Uterus (tissue), 4 donors: ENCODE data around the gene ATG2A. TPM values are rescaled to one million over a fixed set of nuclear protein-coding genes. Genes with fewer than 3 reads are reported as not detected.

ENCODE experiments used
- DNase-seq, 2 donors: peaks; one replicate each; pipeline ENCODE4 v3.0.0-alpha.2; 2019 to 2020
- H3K27ac ChIP-seq, 2 donors: fragments of 200-600 bp; sonication (generic); 1 replicate in 1 of 2; 2 replicates in 1 of 2; pipeline ENCODE4 v1.5.1; 2016 to 2018
- H3K27me3 ChIP-seq, 2 donors: fragments of 200-600 bp; sonication (generic); one replicate each; pipeline ENCODE4 v1.5.1; 2018 to 2019; ENCODE audit warnings: control low read depth in 1 of 2
- H3K36me3 ChIP-seq, 2 donors: fragments of 200-600 bp; sonication (generic); one replicate each; pipeline ENCODE4 v1.5.1; 2019; ENCODE audit warnings: control low read depth in 1 of 2
- H3K4me1 ChIP-seq, 2 donors: fragments of 200-600 bp; sonication (generic); one replicate each; pipeline ENCODE4 v1.5.1; 2018 to 2019; ENCODE audit warnings: control low read depth in 1 of 2
- H3K4me3 ChIP-seq, 2 donors: fragments of 200-600 bp; sonication (generic); 1 replicate in 1 of 2; 2 replicates in 1 of 2; pipeline ENCODE4 v1.5.1; 2018 to 2019; ENCODE audit warnings: mild to moderate bottlenecking in 1 of 2
- H3K9me3 ChIP-seq, 2 donors: fragments of 200-600 bp; sonication (generic); one replicate each; pipeline ENCODE4 v1.5.1; 2019; ENCODE audit warnings: control low read depth in 1 of 2
- POLR2A ChIP-seq, 2 donors: fragments of 450-650 bp; IDR thresholded peaks; one replicate each; pipeline ENCODE4 v1.6.1; 2016; ENCODE audit warnings: antibody characterized with exemption in 2 of 2, mild to moderate bottlenecking in 1 of 2, moderate library complexity in 1 of 2
- intact Hi-C: fragments of 100-400 bp; cut with DNase I; formaldehyde crosslinking; loops from one replicate; pipeline ENCODE4 v1.15.1; 2023; ENCODE audit warnings: low total_unique reads
- total RNA-seq, 4 donors: library from RNA; depleted of rRNA in 3 of 4; stranded (reverse); fragments of >200 nt in 3 of 4; gene quantifications; one replicate each; pipeline versions ENCODE4 v1.1.0 to v1.2.4, GENCODE V29; 2014 to 2023
- TF ChIP-seq, protein P1 (sequence below), 4 experiments: fragments of 200-600 bp in 2 of 4; fragments of 450-650 bp in 2 of 4; sonication (generic) in 2 of 4; IDR thresholded peaks; one replicate each; pipeline ENCODE4 v1.5.1; 2016 to 2019; ENCODE audit warnings: antibody characterized with exemption in 4 of 4, mild to moderate bottlenecking in 2 of 4, moderate library complexity in 1 of 4
- donor health status: DM: yes; HTN: yes; CAD: no.

Gene ATG2A
- total RNA-seq, 4 donors from 2014 or later: 6.8 to 39.6 (median 18.4) TPM

- TF ChIP-seq, protein P1, sequence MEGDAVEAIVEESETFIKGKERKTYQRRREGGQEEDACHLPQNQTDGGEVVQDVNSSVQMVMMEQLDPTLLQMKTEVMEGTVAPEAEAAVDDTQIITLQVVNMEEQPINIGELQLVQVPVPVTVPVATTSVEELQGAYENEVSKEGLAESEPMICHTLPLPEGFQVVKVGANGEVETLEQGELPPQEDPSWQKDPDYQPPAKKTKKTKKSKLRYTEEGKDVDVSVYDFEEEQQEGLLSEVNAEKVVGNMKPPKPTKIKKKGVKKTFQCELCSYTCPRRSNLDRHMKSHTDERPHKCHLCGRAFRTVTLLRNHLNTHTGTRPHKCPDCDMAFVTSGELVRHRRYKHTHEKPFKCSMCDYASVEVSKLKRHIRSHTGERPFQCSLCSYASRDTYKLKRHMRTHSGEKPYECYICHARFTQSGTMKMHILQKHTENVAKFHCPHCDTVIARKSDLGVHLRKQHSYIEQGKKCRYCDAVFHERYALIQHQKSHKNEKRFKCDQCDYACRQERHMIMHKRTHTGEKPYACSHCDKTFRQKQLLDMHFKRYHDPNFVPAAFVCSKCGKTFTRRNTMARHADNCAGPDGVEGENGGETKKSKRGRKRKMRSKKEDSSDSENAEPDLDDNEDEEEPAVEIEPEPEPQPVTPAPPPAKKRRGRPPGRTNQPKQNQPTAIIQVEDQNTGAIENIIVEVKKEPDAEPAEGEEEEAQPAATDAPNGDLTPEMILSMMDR (IDR thresholded peaks at IDR 0.05): no peak
- no peak for TF ChIP-seq POLR2A (IDR thresholded peaks at IDR 0.05)
- H3K27ac ChIP-seq: no peak overlapping the region
- no peaks in the 10 kb centered on the region for H3K9me3 ChIP-seq
- H3K36me3 ChIP-seq: no peaks in the 10 kb centered on the region
- no peak overlapping the region for H3K4me3 ChIP-seq
- H3K27me3 ChIP-seq: no peaks in the 10 kb centered on the region
- DNase-seq: no peak
- no peaks in the 10 kb centered on the region for H3K4me1 ChIP-seq
- intact Hi-C loops: no loop called here
These were observed 3.8 kb downstream of the ATG2A start for GRCh38 chr11:64913171-64913727.

DNA sequence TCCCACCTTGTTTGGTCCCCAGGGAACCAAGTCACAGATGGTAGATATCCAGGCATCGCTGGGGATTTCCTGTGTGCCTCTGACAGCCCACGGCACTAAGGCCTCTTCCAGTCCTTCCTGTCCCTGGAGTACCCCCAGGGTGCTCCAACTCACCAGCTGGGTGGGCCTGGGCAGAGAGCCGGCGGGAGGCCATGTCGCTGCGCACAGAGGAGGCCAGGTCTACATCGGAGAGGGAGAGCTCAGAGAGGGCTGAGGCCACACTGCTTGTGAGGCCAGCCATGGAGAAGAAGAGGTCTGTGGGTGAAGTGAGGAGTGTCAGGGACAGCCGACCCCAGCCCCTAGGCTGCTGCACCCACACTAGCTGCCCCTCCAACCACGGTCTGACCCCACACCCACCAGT is 5.3 kb downstream of the ATG2A start:
- intact Hi-C loops: no loop called here
- H3K36me3 ChIP-seq: no peaks in the 10 kb centered on the region
- TF ChIP-seq POLR2A (IDR thresholded peaks at IDR 0.05): no peak
- TF ChIP-seq, protein P1 (IDR thresholded peaks at IDR 0.05): no peak

DNA sequence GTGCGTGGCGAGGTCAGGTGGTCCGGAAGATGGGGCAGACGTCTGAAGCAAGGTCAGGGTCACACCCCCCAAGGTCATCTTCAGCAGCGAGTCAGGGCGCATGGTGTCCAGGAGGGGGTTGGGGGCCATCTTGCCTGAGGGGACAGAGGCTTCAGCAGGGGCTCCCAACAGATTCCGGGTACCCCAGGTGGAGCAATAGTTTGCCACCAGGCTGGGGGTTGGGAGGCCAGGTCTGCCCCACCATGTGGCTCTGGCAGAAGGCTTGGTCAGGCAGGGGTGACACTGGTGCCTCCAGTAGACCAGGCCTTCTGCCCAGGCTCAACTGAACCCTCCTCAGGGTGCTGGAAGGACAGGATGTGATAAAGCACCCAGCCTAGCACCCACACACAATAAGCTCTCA is 5.9 kb downstream of the ATG2A start:
- H3K4me1 ChIP-seq: no peaks in the 10 kb centered on the region
- H3K27ac ChIP-seq: no peak overlapping the region
- H3K4me3 ChIP-seq: no peak overlapping the region
- no peaks in the 10 kb centered on the region for H3K36me3 ChIP-seq
- no peak for DNase-seq
- no peak for TF ChIP-seq POLR2A (IDR thresholded peaks at IDR 0.05)
- TF ChIP-seq, protein P1 (IDR thresholded peaks at IDR 0.05): no peak
- no peaks in the 10 kb centered on the region for H3K27me3 ChIP-seq
- H3K9me3 ChIP-seq: no peaks in the 10 kb centered on the region
- intact Hi-C loops: no loop called here

More for the DNA sequence above, 5.3 kb downstream of the ATG2A start:
- Histone ChIP-seq H3K4me3 (no peak overlapping the region), H3K9me3 (no peaks in the 10 kb centered on the region), H3K27ac (no peak overlapping the region), H3K4me1 (no peaks in the 10 kb centered on the region), H3K27me3 (no peaks in the 10 kb centered on the region)
- DNase-seq: no peak

- no peak overlapping the region for H3K4me3 ChIP-seq
- no peak for DNase-seq
- no peak overlapping the region for H3K27ac ChIP-seq
- no peaks in the 10 kb centered on the region for H3K9me3 ChIP-seq
- no peaks in the 10 kb centered on the region for H3K4me1 ChIP-seq
- no peaks in the 10 kb centered on the region for H3K27me3 ChIP-seq
- TF ChIP-seq, protein P1 (IDR thresholded peaks at IDR 0.05): no peak
- no peak for TF ChIP-seq POLR2A (IDR thresholded peaks at IDR 0.05)
- no peaks in the 10 kb centered on the region for H3K36me3 ChIP-seq
- intact Hi-C loops: no loop called here
These were observed 6.4 kb downstream of the ATG2A start for GRCh38 chr11:64910451-64911093.

DNA sequence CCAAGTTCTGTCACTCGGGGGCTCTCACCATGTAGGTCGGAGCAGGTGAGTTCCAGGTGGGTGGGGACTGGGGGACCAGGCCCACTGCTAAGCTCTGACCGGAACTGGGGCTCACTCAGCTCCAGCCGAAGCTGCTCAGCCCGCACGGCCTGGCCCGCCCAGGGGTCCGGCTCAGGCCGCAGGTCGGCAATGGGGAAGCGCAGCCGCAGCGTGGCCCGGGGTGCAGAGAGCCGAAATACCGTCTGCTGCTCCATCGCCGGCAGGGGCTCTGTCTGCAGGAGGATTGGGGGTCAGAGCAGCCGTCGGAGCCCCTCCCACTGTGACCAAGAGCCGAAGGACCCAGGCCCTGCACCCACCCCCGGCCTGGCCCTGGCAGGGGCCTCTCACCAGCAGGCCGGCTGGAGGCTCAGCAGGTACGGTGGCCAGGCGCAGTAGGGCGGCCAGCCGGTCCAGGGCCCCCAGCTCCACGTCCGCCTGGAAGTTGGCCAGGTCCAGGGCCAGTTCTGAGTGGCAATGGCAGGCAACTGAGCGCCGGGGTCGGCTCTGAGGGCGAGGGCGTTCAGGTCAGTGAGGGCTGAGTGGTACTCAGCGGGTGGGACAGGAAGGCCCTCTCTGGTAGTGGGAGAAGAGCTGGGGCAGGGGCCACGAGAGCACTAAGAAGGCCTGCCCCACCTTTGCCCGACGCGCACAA is 7.2 kb downstream of the ATG2A start:
- Histone ChIP-seq H3K27me3 (no peaks in the 10 kb centered on the region), H3K27ac (no peak overlapping the region), H3K4me3 (no peak overlapping the region), H3K4me1 (no peaks in the 10 kb centered on the region), H3K36me3 (no peaks in the 10 kb centered on the region), H3K9me3 (no peaks in the 10 kb centered on the region)
- DNase-seq: no peak
- intact Hi-C loops: no loop called here
- no peak for TF ChIP-seq POLR2A (IDR thresholded peaks at IDR 0.05)
- TF ChIP-seq, protein P1 (IDR thresholded peaks at IDR 0.05): no peak
